ENCODE measurements around the gene PUSL1. TPM values are rescaled to one million over a fixed set of nuclear protein-coding genes. Genes with fewer than 3 reads are reported as not detected.

Gene PUSL1
- total RNA-seq, 2 donors from 2014 or later: 21.7 to 23.8 TPM

DNA sequence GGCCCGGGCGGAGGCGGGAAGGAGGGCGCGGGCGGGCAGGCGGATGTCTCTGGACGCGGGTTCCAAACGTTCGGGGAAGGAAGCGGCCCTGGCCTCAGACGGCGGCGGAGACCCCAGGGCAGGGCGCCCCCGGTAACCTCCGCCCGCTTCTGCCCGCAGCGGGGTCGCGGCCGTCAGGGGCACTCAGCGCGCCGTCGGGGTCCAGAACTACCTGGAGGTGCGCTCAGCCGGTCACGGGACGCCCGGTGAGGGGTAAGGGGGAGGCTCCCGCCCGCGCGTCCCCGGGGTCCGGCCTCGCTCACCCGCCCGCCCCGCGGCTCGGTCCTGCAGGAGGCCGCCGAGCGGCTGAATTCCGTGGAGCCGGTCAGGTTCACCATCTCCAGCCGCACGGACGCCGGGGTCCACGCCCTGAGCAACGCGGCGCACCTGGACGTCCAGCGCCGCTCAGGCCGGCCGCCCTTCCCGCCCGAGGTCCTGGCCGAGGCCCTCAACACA lies 406 bp downstream of the PUSL1 start:
- Histone ChIP-seq H3K9ac (ENCODE audit: extremely low read depth, low read length, poor library complexity, severe bottlenecking) (peak overlapping the region; percentile 64), H3K9me3 (ENCODE audit: control insufficient read depth, low read length) (no peaks in the 10 kb centered on the region), H3K4me1 (ENCODE audit: control insufficient read depth, insufficient read depth, low read length) (peaks cover 20% of the 10 kb centered on the region), H3K27me3 (ENCODE audit: control insufficient read depth, insufficient read depth, low read length, poor library complexity, severe bottlenecking) (no peaks in the 10 kb centered on the region), H3K36me3 (ENCODE audit: control insufficient read depth, insufficient read depth, low read length) (peaks cover 22% of the 10 kb centered on the region), H3K27ac (ENCODE audit: low read depth, low read length) (no peak overlapping the region), H3K4me3 (ENCODE audit: low read length) (peak overlapping the region; percentile 79)
- peaks cover 15% of the 10 kb centered on the region for H3K4me1 Mint-ChIP-seq
- no peak overlapping the region for H3K27ac Mint-ChIP-seq
- peaks cover 8% of the 10 kb centered on the region for H3K36me3 Mint-ChIP-seq (ENCODE audit: low read depth)
- peak overlapping the region; percentile 67 for H3K4me3 Mint-ChIP-seq
- no peaks in the 10 kb centered on the region for H3K27me3 Mint-ChIP-seq (ENCODE audit: insufficient read depth)
- TF ChIP-seq, protein P1, sequence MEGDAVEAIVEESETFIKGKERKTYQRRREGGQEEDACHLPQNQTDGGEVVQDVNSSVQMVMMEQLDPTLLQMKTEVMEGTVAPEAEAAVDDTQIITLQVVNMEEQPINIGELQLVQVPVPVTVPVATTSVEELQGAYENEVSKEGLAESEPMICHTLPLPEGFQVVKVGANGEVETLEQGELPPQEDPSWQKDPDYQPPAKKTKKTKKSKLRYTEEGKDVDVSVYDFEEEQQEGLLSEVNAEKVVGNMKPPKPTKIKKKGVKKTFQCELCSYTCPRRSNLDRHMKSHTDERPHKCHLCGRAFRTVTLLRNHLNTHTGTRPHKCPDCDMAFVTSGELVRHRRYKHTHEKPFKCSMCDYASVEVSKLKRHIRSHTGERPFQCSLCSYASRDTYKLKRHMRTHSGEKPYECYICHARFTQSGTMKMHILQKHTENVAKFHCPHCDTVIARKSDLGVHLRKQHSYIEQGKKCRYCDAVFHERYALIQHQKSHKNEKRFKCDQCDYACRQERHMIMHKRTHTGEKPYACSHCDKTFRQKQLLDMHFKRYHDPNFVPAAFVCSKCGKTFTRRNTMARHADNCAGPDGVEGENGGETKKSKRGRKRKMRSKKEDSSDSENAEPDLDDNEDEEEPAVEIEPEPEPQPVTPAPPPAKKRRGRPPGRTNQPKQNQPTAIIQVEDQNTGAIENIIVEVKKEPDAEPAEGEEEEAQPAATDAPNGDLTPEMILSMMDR (conservative IDR thresholded peaks at IDR 0.05): no peak
- H3K9me3 Mint-ChIP-seq: no peaks in the 10 kb centered on the region
- WGBS, 2 experiments (ENCODE audit: insufficient coverage in 1 of 2, insufficient read length in 1 of 2): 0% methylated on average over 29 to 66 of the region's 66 CpGs
- DNase-seq: peak; percentile 68

GRCh38 chr1:1309251-1310108 lies 1.1 kb downstream of the PUSL1 start:
- no peak overlapping the region for H3K27ac Mint-ChIP-seq
- 28 to 36% methylated on average over 20 to 57 of the region's 57 CpGs for WGBS, 2 experiments (ENCODE audit: insufficient coverage in 1 of 2, insufficient read length in 1 of 2)
- H3K4me3 Mint-ChIP-seq: peak overlapping the region; percentile 67
- no peak overlapping the region for H3K27ac ChIP-seq (ENCODE audit: low read depth, low read length)
- TF ChIP-seq, protein P1 (conservative IDR thresholded peaks at IDR 0.05): no peak
- H3K27me3 Mint-ChIP-seq (ENCODE audit: insufficient read depth): no peaks in the 10 kb centered on the region
- H3K4me1 Mint-ChIP-seq: peaks cover 15% of the 10 kb centered on the region
- H3K4me3 ChIP-seq (ENCODE audit: low read length): peak overlapping the region; percentile 79
- H3K9me3 ChIP-seq (ENCODE audit: control insufficient read depth, low read length): no peaks in the 10 kb centered on the region
- peak; percentile 81 for DNase-seq
- H3K4me1 ChIP-seq (ENCODE audit: control insufficient read depth, insufficient read depth, low read length): peaks cover 20% of the 10 kb centered on the region
- peak overlapping the region; percentile 64 for H3K9ac ChIP-seq (ENCODE audit: extremely low read depth, low read length, poor library complexity, severe bottlenecking)
- H3K9me3 Mint-ChIP-seq: no peaks in the 10 kb centered on the region
- H3K36me3 Mint-ChIP-seq (ENCODE audit: low read depth): peaks cover 9% of the 10 kb centered on the region
- H3K36me3 ChIP-seq (ENCODE audit: control insufficient read depth, insufficient read depth, low read length): peaks cover 28% of the 10 kb centered on the region
- no peaks in the 10 kb centered on the region for H3K27me3 ChIP-seq (ENCODE audit: control insufficient read depth, insufficient read depth, low read length, poor library complexity, severe bottlenecking)

DNA sequence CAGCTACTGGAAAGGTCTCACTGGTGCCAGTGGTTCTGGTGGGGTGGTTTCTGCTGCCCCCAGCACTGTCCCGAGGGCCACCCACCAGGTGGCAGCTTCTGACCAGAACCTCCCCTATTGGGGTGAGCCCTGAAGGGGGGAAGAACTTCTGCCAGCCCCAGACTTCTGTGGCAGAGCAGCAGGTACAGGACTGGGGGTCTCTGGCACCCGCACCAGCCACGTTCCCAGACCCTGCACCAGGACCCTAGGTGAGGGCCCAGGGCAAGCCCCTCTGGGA lies 1.6 kb downstream of the PUSL1 start:
- Histone ChIP-seq H3K9me3 (ENCODE audit: control insufficient read depth, low read length) (no peaks in the 10 kb centered on the region), H3K27me3 (ENCODE audit: control insufficient read depth, insufficient read depth, low read length, poor library complexity, severe bottlenecking) (no peaks in the 10 kb centered on the region), H3K9ac (ENCODE audit: extremely low read depth, low read length, poor library complexity, severe bottlenecking) (no peak overlapping the region), H3K36me3 (ENCODE audit: control insufficient read depth, insufficient read depth, low read length) (peaks cover 34% of the 10 kb centered on the region), H3K4me1 (ENCODE audit: control insufficient read depth, insufficient read depth, low read length) (peaks cover 16% of the 10 kb centered on the region), H3K4me3 (ENCODE audit: low read length) (no peak overlapping the region), H3K27ac (ENCODE audit: low read depth, low read length) (no peak overlapping the region)
- H3K9me3 Mint-ChIP-seq: no peaks in the 10 kb centered on the region
- H3K36me3 Mint-ChIP-seq (ENCODE audit: low read depth): peaks cover 9% of the 10 kb centered on the region
- peak overlapping the region; percentile 67 for H3K4me3 Mint-ChIP-seq
- no peak for DNase-seq
- TF ChIP-seq, protein P1 (conservative IDR thresholded peaks at IDR 0.05): no peak
- WGBS, 2 experiments (ENCODE audit: insufficient coverage in 1 of 2, insufficient read length in 1 of 2): 82 to 95% methylated on average over 3 of the region's 3 CpGs
- no peak overlapping the region for H3K27ac Mint-ChIP-seq
- H3K4me1 Mint-ChIP-seq: peaks cover 15% of the 10 kb centered on the region
- no peaks in the 10 kb centered on the region for H3K27me3 Mint-ChIP-seq (ENCODE audit: insufficient read depth)
